Neural cell (in vitro differentiated cells): ENCODE results near the gene RHOBTB3. TPM values are rescaled to one million over a fixed set of nuclear protein-coding genes. Genes with fewer than 3 reads are reported as not detected.
"Not testable (repeated sequence)": the region's sequence is repeated elsewhere in the genome, so short reads cannot be mapped to it uniquely, and the experiment has no call there.

Experiments used
- H2AFZ ChIP-seq: fragments of 200-600, 300-800 bp; sonication (generic), shearing (Covaris generic); 2 replicates; pipeline ENCODE4 v1.6.0; 2014; ENCODE audit warnings: low read depth, mild to moderate bottlenecking, antibody characterized with exemption, low read length, moderate library complexity
- H3F3A ChIP-seq: fragments of 200-600 bp; shearing (Covaris generic); 2 replicates; pipeline ENCODE4 v1.6.1; 2016; ENCODE audit warnings: mild to moderate bottlenecking, moderate library complexity, mixed read lengths, antibody characterized with exemption, low read length; ENCODE audit not compliant: insufficient read depth, poor library complexity, severe bottlenecking
- H3K27ac ChIP-seq: fragments of 200-600, 300-800 bp; sonication (generic), shearing (Covaris generic); 2 replicates; pipeline ENCODE4 v1.5.1; 2014; ENCODE audit warnings: mild to moderate bottlenecking, low read length, moderate library complexity
- H3K27me3 ChIP-seq: fragments of 300-800, 200-600 bp; sonication (generic), shearing (Covaris generic); 2 replicates; pipeline ENCODE4 v1.6.0; 2014; ENCODE audit warnings: mild to moderate bottlenecking, low read depth, low read length, moderate library complexity; ENCODE audit not compliant: insufficient read depth
- H3K36me3 ChIP-seq: fragments of 300-800, 200-600 bp; sonication (generic), shearing (Covaris generic); 2 replicates; pipeline ENCODE4 v1.5.1; 2014; ENCODE audit warnings: mild to moderate bottlenecking, antibody characterized with exemption, low read length, moderate library complexity; ENCODE audit not compliant: insufficient read depth
- H3K4me2 ChIP-seq: fragments of 300-800, 200-600 bp; sonication (generic), shearing (Covaris generic); 2 replicates; pipeline ENCODE4 v1.6.0; 2014; ENCODE audit warnings: mild to moderate bottlenecking, low read length
- H3K4me3 ChIP-seq: fragments of 300-800, 200-600 bp; sonication (generic), shearing (Covaris generic); 2 replicates; pipeline ENCODE4 v1.5.1; 2014; ENCODE audit warnings: mild to moderate bottlenecking, low read length, moderate library complexity
- H3K79me2 ChIP-seq: fragments of 200-600 bp; shearing (Covaris generic); replicated peaks from 2 replicates; pipeline ENCODE4 v1.6.0; 2014; ENCODE audit warnings: mild to moderate bottlenecking, low read length, moderate library complexity; ENCODE audit not compliant: insufficient read depth
- H3K9ac ChIP-seq: fragments of 300-800, 200-600 bp; sonication (generic), shearing (Covaris generic); 2 replicates; pipeline ENCODE4 v1.6.1; 2016; ENCODE audit warnings: mild to moderate bottlenecking, low read length, mixed read lengths
- H3K9me2 ChIP-seq: fragments of 200-600 bp; shearing (Covaris generic); 2 replicates; pipeline ENCODE4 v1.6.1; 2016; ENCODE audit warnings: mild to moderate bottlenecking, low read length, mixed read lengths; ENCODE audit not compliant: insufficient read depth
- H3K9me3 ChIP-seq: fragments of 200-600, 300-800 bp; sonication (generic), shearing (Covaris generic); 2 replicates; pipeline ENCODE4 v1.6.1; 2016; ENCODE audit warnings: mild to moderate bottlenecking, mixed run types, low read length, moderate library complexity, mixed read lengths
- H4K20me1 ChIP-seq: fragments of 200-600 bp; shearing (Covaris generic); 2 replicates; pipeline ENCODE4 v1.6.1; 2016; ENCODE audit warnings: mild to moderate bottlenecking, mixed run types; ENCODE audit not compliant: insufficient read depth
- CTCF ChIP-seq: fragments of 450-650 bp; IDR thresholded peaks from 2 replicates; pipeline ENCODE4 v1.5.1; 2014; ENCODE audit warnings: antibody characterized with exemption, mild to moderate bottlenecking, moderate library complexity; ENCODE audit not compliant: poor library complexity, severe bottlenecking
- EP300 ChIP-seq: fragments of 450-650 bp; conservative IDR thresholded peaks from 2 replicates; pipeline ENCODE4 v1.6.1; 2014; ENCODE audit warnings: antibody characterized with exemption, mild to moderate bottlenecking, moderate library complexity; ENCODE audit not compliant: poor library complexity, severe bottlenecking
- EZH2 ChIP-seq: fragments of 200-600, 300-800 bp; shearing (Covaris generic), sonication (generic); IDR thresholded peaks from 2 replicates; pipeline ENCODE4 v1.6.1; 2014; ENCODE audit warnings: antibody characterized with exemption, low read length, borderline replicate concordance, mild to moderate bottlenecking; ENCODE audit not compliant: insufficient read depth, poor library complexity, severe bottlenecking
- MXI1 ChIP-seq: fragments of 450-650 bp; conservative IDR thresholded peaks from 2 replicates; pipeline ENCODE4 v1.6.1; 2014; ENCODE audit warnings: antibody characterized with exemption, mild to moderate bottlenecking; ENCODE audit not compliant: poor library complexity, severe bottlenecking
- POLR2AphosphoS5 ChIP-seq: IDR thresholded peaks from 2 replicates; pipeline ENCODE4 v1.6.1; 2012
- RAD21 ChIP-seq: fragments of 450-650 bp; conservative IDR thresholded peaks from 2 replicates; pipeline ENCODE4 v1.6.1; 2014; ENCODE audit warnings: antibody characterized with exemption, mild to moderate bottlenecking, moderate library complexity
- SMC3 ChIP-seq: fragments of 450-650 bp; conservative IDR thresholded peaks from 2 replicates; pipeline ENCODE4 v1.6.1; 2014; ENCODE audit warnings: antibody characterized with exemption, mild to moderate bottlenecking, moderate library complexity; ENCODE audit not compliant: poor library complexity
- TAF1 ChIP-seq: IDR thresholded peaks from 2 replicates; pipeline ENCODE4 v1.6.1; 2012; ENCODE audit warnings: low read depth
- polyA plus RNA-seq: library from polyadenylated mRNA; depleted of rRNA; stranded (reverse); fragments of >200 nt; gene quantifications from 2 replicates; pipeline ENCODE4 v1.2.3, GENCODE V29; 2014
- TF ChIP-seq, protein P1 (sequence below): IDR thresholded peaks from 2 replicates; pipeline ENCODE4 v1.6.1; 2012; ENCODE audit warnings: borderline replicate concordance

Gene RHOBTB3
- polyA plus RNA-seq, 1 donor from 2014 or later: 99.4 TPM

DNA sequence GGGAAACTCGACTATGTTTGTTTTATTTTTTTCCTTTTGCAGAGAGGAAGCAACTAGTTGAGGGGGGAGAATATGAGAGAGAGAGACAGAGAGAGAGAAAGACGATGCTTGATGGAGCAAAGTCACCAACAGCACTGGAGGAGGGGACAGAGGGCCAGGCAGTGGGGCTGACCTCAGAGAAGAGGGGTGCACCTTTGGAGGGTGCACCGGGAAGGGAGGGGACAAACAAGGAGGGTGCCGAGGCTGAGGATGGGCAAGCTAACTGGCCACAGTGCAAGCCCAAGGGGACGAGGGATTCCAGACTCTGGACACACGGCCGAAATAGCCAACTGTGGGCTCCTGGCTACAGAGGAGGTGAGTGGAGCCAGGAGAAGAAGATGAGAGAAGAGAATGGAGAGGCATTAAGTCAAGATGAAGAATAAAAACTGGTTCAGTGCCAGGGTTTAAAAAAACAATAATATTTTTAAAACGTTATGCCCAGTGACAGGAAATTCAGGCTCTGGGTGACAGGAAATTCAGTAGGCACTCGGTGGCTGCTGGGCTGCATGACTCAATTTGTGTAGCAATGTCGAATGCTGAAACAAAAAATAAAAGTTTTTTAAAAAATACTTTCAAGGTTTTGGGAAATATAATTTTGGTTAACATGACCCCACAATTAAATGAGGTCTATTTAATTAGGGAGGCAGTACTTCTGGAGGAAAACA is 104.7 kb downstream of the RHOBTB3 start:
- peaks cover 12% of the 10 kb centered on the region for H3K27me3 ChIP-seq
- H4K20me1 ChIP-seq: no peaks in the 10 kb centered on the region
- no peaks in the 10 kb centered on the region for H3K9me2 ChIP-seq
- TF ChIP-seq, protein P1, sequence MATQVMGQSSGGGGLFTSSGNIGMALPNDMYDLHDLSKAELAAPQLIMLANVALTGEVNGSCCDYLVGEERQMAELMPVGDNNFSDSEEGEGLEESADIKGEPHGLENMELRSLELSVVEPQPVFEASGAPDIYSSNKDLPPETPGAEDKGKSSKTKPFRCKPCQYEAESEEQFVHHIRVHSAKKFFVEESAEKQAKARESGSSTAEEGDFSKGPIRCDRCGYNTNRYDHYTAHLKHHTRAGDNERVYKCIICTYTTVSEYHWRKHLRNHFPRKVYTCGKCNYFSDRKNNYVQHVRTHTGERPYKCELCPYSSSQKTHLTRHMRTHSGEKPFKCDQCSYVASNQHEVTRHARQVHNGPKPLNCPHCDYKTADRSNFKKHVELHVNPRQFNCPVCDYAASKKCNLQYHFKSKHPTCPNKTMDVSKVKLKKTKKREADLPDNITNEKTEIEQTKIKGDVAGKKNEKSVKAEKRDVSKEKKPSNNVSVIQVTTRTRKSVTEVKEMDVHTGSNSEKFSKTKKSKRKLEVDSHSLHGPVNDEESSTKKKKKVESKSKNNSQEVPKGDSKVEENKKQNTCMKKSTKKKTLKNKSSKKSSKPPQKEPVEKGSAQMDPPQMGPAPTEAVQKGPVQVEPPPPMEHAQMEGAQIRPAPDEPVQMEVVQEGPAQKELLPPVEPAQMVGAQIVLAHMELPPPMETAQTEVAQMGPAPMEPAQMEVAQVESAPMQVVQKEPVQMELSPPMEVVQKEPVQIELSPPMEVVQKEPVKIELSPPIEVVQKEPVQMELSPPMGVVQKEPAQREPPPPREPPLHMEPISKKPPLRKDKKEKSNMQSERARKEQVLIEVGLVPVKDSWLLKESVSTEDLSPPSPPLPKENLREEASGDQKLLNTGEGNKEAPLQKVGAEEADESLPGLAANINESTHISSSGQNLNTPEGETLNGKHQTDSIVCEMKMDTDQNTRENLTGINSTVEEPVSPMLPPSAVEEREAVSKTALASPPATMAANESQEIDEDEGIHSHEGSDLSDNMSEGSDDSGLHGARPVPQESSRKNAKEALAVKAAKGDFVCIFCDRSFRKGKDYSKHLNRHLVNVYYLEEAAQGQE: no peak
- TF ChIP-seq POLR2AphosphoS5 (no peak), EZH2 (no peak), SMC3 (no peak), RAD21 (no peak), MXI1 (no peak), TAF1 (no peak), CTCF (no peak), EP300 (no peak)
- no peak overlapping the region for H2AFZ ChIP-seq
- H3K4me3 ChIP-seq: no peak overlapping the region
- H3K9ac ChIP-seq: no peak overlapping the region
- H3K4me2 ChIP-seq: no peak overlapping the region
- H3K9me3 ChIP-seq: no peaks in the 10 kb centered on the region
- no peaks in the 10 kb centered on the region for H3F3A ChIP-seq
- no peaks in the 10 kb centered on the region for H3K36me3 ChIP-seq
- H3K79me2 ChIP-seq: no peaks in the 10 kb centered on the region
- H3K27ac ChIP-seq: no peak overlapping the region

DNA sequence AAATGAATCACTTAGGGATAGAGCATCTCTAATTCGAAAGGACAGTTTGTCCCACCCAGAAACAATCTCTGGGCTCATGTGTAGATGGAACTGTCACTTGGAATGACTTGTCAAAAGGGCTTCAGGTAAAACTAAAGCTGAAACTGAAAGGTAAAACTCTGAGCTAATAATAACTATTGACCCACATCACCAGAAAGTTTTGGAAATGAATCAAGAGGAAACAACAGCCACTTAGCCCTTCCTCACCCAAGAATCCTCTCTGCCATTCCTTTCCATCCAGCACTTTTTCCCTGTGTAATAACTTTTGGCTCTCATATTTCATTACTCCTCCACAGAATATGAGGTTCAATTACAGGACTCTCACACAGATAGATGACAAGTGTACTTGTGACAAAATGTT is 105.4 kb downstream of the RHOBTB3 start:
- H3K27me3 ChIP-seq: peaks cover 12% of the 10 kb centered on the region
- H3K4me3 ChIP-seq: no peak overlapping the region
- H3K27ac ChIP-seq: no peak overlapping the region
- H3K9ac ChIP-seq: no peak overlapping the region
- no peaks in the 10 kb centered on the region for H3F3A ChIP-seq
- H3K4me2 ChIP-seq: no peak overlapping the region
- TF ChIP-seq EZH2 (no peak), CTCF (no peak), POLR2AphosphoS5 (no peak), EP300 (no peak), MXI1 (no peak), TAF1 (no peak), SMC3 (no peak), RAD21 (no peak)
- TF ChIP-seq, protein P1: no peak
- no peaks in the 10 kb centered on the region for H4K20me1 ChIP-seq
- no peaks in the 10 kb centered on the region for H3K9me3 ChIP-seq
- no peaks in the 10 kb centered on the region for H3K79me2 ChIP-seq
- H3K9me2 ChIP-seq: no peaks in the 10 kb centered on the region
- no peak overlapping the region for H2AFZ ChIP-seq
- no peaks in the 10 kb centered on the region for H3K36me3 ChIP-seq

DNA sequence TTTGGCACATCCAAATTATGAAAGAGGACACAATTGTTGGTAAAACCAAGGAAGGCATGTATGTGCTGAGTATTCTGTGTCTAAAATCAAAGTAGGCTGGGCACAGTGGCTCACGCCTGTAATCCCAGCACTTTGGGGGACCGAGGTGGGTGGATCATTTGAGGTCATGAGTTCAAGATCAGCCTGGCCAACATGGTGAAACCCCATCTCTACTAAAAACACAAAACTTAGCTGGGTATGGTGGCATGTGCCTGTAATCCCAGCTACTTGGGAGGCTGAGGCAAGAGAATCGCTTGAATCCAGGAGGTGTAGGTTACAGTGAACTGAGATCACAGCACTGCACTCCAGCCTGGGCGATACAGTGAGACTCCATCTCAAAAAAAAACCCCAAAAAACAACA is 105.8 kb downstream of the RHOBTB3 start:
- not testable (repeated sequence) for H3K9ac ChIP-seq, H3F3A ChIP-seq, H3K36me3 ChIP-seq, H3K9me3 ChIP-seq, H4K20me1 ChIP-seq, H3K27ac ChIP-seq, H2AFZ ChIP-seq, H3K4me3 ChIP-seq, H3K4me2 ChIP-seq, H3K9me2 ChIP-seq, H3K79me2 ChIP-seq
- H3K27me3 ChIP-seq: peaks cover 12% of the 10 kb centered on the region
